HepG2 (cell line): ENCODE data around the gene ZBTB48. TPM values are rescaled to one million over a fixed set of nuclear protein-coding genes. Genes with fewer than 3 reads are reported as not detected.
A peak's percentile ranks its signal among the peaks of the same experiment; 100 is the strongest.

Experiments
- RARG ChIP-seq: sonication (generic); formaldehyde crosslinking; IDR thresholded peaks from 2 replicates; pipeline ENCODE4 v1.4.0; 2020; ENCODE audit warnings: low read depth, mild to moderate bottlenecking, missing genetic modification reagents
- TERF1 ChIP-seq: sonication (generic); formaldehyde crosslinking; IDR thresholded peaks from 2 replicates; pipeline ENCODE4 v1.8.0; 2022; ENCODE audit warnings: mild to moderate bottlenecking, missing genetic modification reagents, moderate library complexity
- ZFP36L2 ChIP-seq: sonication (generic); formaldehyde crosslinking; IDR thresholded peaks from 2 replicates; pipeline ENCODE4 v1.4.0; 2020; ENCODE audit warnings: missing genetic modification reagents
- ZNF101 ChIP-seq: sonication (generic); formaldehyde crosslinking; IDR thresholded peaks from 2 replicates; pipeline ENCODE4 v1.4.0; 2020; ENCODE audit warnings: mild to moderate bottlenecking, low read depth, missing genetic modification reagents, borderline replicate concordance
- ZNF280D ChIP-seq: sonication (generic); formaldehyde crosslinking; IDR thresholded peaks from 2 replicates; pipeline ENCODE4 v1.5.1; 2020; ENCODE audit warnings: mild to moderate bottlenecking, missing genetic modification reagents
- ZNF556 ChIP-seq: sonication (generic); formaldehyde crosslinking; IDR thresholded peaks from 2 replicates; pipeline ENCODE4 v1.4.0; 2020; ENCODE audit warnings: mild to moderate bottlenecking, missing genetic modification reagents, borderline replicate concordance
- ZNF839 ChIP-seq: sonication (generic); formaldehyde crosslinking; IDR thresholded peaks from 2 replicates; pipeline ENCODE4 v1.4.0; 2020; ENCODE audit warnings: missing genetic modification reagents, mild to moderate bottlenecking, borderline replicate concordance
- polyA plus RNA-seq, 8 experiments: library from polyadenylated mRNA; depleted of rRNA in 3 of 8; stranded (reverse) in 7 of 8; unstranded in 1 of 8; fragments of >200 nt; fragmentation: Illumina TruSeq in 4 of 8; extraction: Trizol in 4 of 8; gene quantifications; 2 replicates each; pipeline versions ENCODE4 v1.2.1 to v1.2.3, GENCODE V29; 2011 to 2016; ENCODE audit warnings: low read depth in 4 of 8, missing spikeins in 1 of 8, mixed read lengths in 1 of 8; ENCODE audit not compliant: insufficient read depth in 1 of 8
- total RNA-seq, 5 experiments: library from RNA; depleted of rRNA; stranded (reverse); fragments of >200 nt; fragmentation: Illumina TruSeq; extraction: Trizol; gene quantifications; 2 replicates each; pipeline ENCODE4 v1.2.3, GENCODE V29; 2016; ENCODE audit warnings: low read depth in 1 of 5

Gene ZBTB48
- total and polyA plus RNA-seq, 2 of the 13 experiments (the other 11 are each of a cell fraction or from before 2014, with no cell fraction given), result 13.0 to 17.1 TPM

- TF ChIP-seq ZNF101 (CRISPR knock-in tag) (no peak), ZNF556 (CRISPR knock-in tag) (no peak), ZNF839 (no peak), ZNF280D (CRISPR knock-in tag) (peak; percentile 12; the same call in 1 of the 2 replicates), ZFP36L2 (CRISPR knock-in tag) (no peak), TERF1 (CRISPR knock-in tag) (no peak), RARG (CRISPR knock-in tag) (0 out of 2 replicates have a peak, but pooled peaks have one; percentile 24)
Observed at GRCh38 chr1:6601049-6601922, 21.5 kb downstream of the ZBTB48 start (continued).
